ENCODE measurements around the gene TIMMDC1. TPM values are rescaled to one million over a fixed set of nuclear protein-coding genes. Genes with fewer than 3 reads are reported as not detected.

The TIMMDC1 gene
- total and polyA plus RNA-seq, 12 donors: 90.3 to 379 (median 234) TPM

DNA sequence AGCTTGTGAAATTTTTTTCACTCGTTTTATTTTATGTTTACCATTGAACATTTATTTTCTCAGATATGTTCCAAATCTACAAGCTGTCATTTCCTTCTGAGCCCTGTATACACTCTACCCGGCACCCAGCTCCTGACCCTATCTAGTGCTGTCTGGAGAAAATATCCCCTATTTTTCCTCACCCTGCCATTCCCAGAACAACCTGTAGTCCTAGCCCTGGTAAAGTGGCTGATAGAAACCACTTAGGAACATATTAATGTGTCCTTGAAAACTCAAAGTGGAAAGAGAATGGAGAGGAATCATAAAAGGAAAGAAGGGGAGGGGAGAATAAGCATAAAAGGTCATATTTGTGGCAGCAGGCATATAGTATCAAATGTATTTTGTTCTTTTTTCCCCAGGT, 8.2 kb upstream of the TIMMDC1 start:
- intact Hi-C loops (cut with DNase I): loop anchor here in 2 of 10 donors (10.0 kb wide), 2 partner anchors 185 to 1005 kb away; partner anchors contain the start of gene COX17 (in 1 of the 2)
- no peak overlapping the region for H3K27ac ChIP-seq
- TF ChIP-seq CTCF (IDR thresholded peaks at IDR 0.05): no peak
- H3K36me3 ChIP-seq: peaks cover 0 to 80% (median 21%) of the 10 kb centered on the region in 9 donors
- 82 to 94% methylated on average over 2 of the region's 2 CpGs for WGBS, 2 donors
- no peak overlapping the region for H3K4me3 ChIP-seq
- no peak for DNase-seq
- H3K27me3 ChIP-seq: no peaks in the 10 kb centered on the region
- H3K9me3 ChIP-seq: no peaks in the 10 kb centered on the region
- H3K4me1 ChIP-seq: no peaks in the 10 kb centered on the region
- no peak for ATAC-seq

DNA sequence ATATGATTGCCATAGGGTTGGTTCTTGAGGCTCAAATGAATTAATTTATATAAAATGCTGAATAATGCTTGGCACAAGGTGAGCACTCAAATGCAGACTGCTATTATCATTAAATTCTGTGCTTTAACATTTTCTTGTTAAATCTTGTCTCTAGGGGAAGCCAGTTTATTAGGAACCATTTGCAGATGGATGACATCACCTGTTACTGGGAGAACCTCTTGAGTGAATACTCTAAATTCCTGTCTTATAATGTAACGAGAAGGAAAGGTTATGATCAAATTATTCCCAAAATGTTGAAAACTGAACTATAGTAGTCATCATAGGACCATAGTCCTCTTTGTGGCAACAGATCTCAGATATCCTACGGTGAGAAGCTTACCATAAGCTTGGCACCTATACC, 6.2 kb upstream of the TIMMDC1 start:
- DNase-seq (no peak), ATAC-seq (no peak)
- Histone ChIP-seq H3K4me1 (peaks cover 0 to 6% (median 0%) of the 10 kb centered on the region in 9 donors), H3K9me3 (no peaks in the 10 kb centered on the region), H3K4me3 (no peak overlapping the region), H3K36me3 (peaks cover 0 to 60% (median 11%) of the 10 kb centered on the region in 9 donors), H3K27me3 (no peaks in the 10 kb centered on the region), H3K27ac (no peak overlapping the region)
- TF ChIP-seq CTCF (IDR thresholded peaks at IDR 0.05): no peak
- 91 to 94% methylated on average over 2 of the region's 2 CpGs for WGBS, 2 donors
- intact Hi-C loops (cut with DNase I): loop anchor here in 2 of 10 donors (10.0 kb wide), 2 partner anchors 183 to 1003 kb away; partner anchors contain the start of gene COX17 (in 1 of the 2)

- intact Hi-C loops (cut with DNase I): loop anchor here in 2 of 10 donors (10.0 kb wide), 2 partner anchors 182 to 1002 kb away; partner anchors contain the start of gene COX17 (in 1 of the 2)
- TF ChIP-seq CTCF (IDR thresholded peaks at IDR 0.05): no peak
- ATAC-seq (no peak), DNase-seq (no peak)
- Histone ChIP-seq H3K4me3 (no peak overlapping the region), H3K4me1 (peaks cover 0 to 12% (median 6%) of the 10 kb centered on the region in 9 donors), H3K27ac (no peak overlapping the region), H3K36me3 (peaks cover 0 to 53% (median 10%) of the 10 kb centered on the region in 9 donors), H3K9me3 (no peaks in the 10 kb centered on the region), H3K27me3 (no peaks in the 10 kb centered on the region)
- WGBS, 2 donors: 95 to 96% methylated on average over 3 of the region's 3 CpGs
Measured at GRCh38 chr3:119492810-119493209, 5.5 kb upstream of the TIMMDC1 start.

- TF ChIP-seq CTCF (IDR thresholded peaks at IDR 0.05): no peak
- Histone ChIP-seq H3K36me3 (peaks cover 0 to 35% (median 0%) of the 10 kb centered on the region in 9 donors), H3K4me3 (no peak overlapping the region), H3K9me3 (no peaks in the 10 kb centered on the region), H3K4me1 (peaks cover 3 to 19% (median 13%) of the 10 kb centered on the region in 9 donors), H3K27me3 (no peaks in the 10 kb centered on the region), H3K27ac (no peak overlapping the region)
- ATAC-seq (no peak), DNase-seq (no peak)
- 81 to 86% methylated on average over 2 of the region's 2 CpGs for WGBS, 2 donors
- intact Hi-C loops (cut with DNase I): loop anchor here in 2 of 10 donors (10.0 kb wide), 2 partner anchors 180 to 1000 kb away; partner anchors contain the start of gene COX17 (in 1 of the 2)
Measured at GRCh38 chr3:119494597-119494996, 3.8 kb upstream of the TIMMDC1 start.

Measured in heart right ventricle (tissue), 16 donors.